A549 (cell line): ENCODE measurements around the gene RBM12. TPM values are rescaled to one million over a fixed set of nuclear protein-coding genes. Genes with fewer than 3 reads are reported as not detected.
A peak's percentile ranks its signal among the peaks of the same experiment; 100 is the strongest.

Experiments
- ATAC-seq, 2 experiments: fragments of 200-7000 bp in 1 of 2; fragments of >200 bp in 1 of 2; cut with Nextera tagmentation in 1 of 2; cut with Tn5 transposase in 1 of 2; 3 replicates each; pipeline versions ENCODE4 v1.8.0 to v1.9.1; 2018 to 2020; ENCODE audit warnings: mild to moderate bottlenecking in 1 of 2, moderate library complexity in 1 of 2
- CTCF ChIA-PET: fragments of 300-600 bp; sonication (Branson Sonifier 250); formaldehyde crosslinking; extraction: SDS; loops from one replicate; lab custom pipeline; 2021; ENCODE audit warnings: antibody characterized with exemption, inconsistent platforms; lab: Yijun Ruan, JAX
- POLR2A ChIA-PET: fragments of 350-600 bp; formaldehyde crosslinking; extraction: SDS; loops from one replicate; lab custom pipeline; 2021; ENCODE audit warnings: antibody characterized with exemption, inconsistent platforms; lab: Yijun Ruan, JAX
- DNase-seq, 2 experiments: peaks; one replicate each; pipeline versions ENCODE4 v3.0.0 to v3.0.0-alpha.2; 2011 to 2016; ENCODE audit warnings: low read depth in 1 of 2, low spot score in 1 of 2
- FAIRE-seq: peaks from 2 replicates; lab custom pipeline; 2011; peaks lifted over from hg19 to GRCh38; lab: Jason Lieb, UNC
- H3K27ac ChIP-seq, 2 experiments: fragments of >200 bp; sonication (Bioruptor Twin); formaldehyde crosslinking; 3 replicates each; pipeline ENCODE4 v1.5.1; 2016 to 2017
- H3K4me1 ChIP-seq: fragments of >200 bp; sonication (Bioruptor Twin); formaldehyde crosslinking; 3 replicates; pipeline ENCODE4 v1.6.1; 2016
- H3K4me2 ChIP-seq: fragments of >200 bp; sonication (Bioruptor Twin); formaldehyde crosslinking; 3 replicates; pipeline ENCODE4 v1.6.1; 2016
- H3K4me3 ChIP-seq: fragments of >200 bp; sonication (Bioruptor Twin); formaldehyde crosslinking; 3 replicates; pipeline ENCODE4 v1.5.1; 2016
- H3K9me3 ChIP-seq: fragments of >200 bp; sonication (Bioruptor Twin); formaldehyde crosslinking; 3 replicates; pipeline ENCODE4 v1.6.1; 2016
- CHD4 ChIP-seq: fragments of 200-600 bp; sonication (generic); IDR thresholded peaks from 2 replicates; pipeline ENCODE4 v1.6.1; 2016; ENCODE audit warnings: antibody characterized with exemption, mild to moderate bottlenecking, borderline replicate concordance
- EHF ChIP-seq: fragments of 250-450 bp; sonication (Bioruptor Pico); IDR thresholded peaks from 2 replicates; pipeline ENCODE4 v1.5.0; 2020; ENCODE audit warnings: mild to moderate bottlenecking
- EHMT2 ChIP-seq: fragments of 200-600 bp; sonication (generic); IDR thresholded peaks from 2 replicates; pipeline ENCODE4 v1.6.1; 2016; ENCODE audit warnings: antibody characterized with exemption, low read depth, mild to moderate bottlenecking, moderate library complexity
- EP300 ChIP-seq, 2 experiments: fragments of >200 bp; sonication (Bioruptor Twin); formaldehyde crosslinking; IDR thresholded peaks; 2 replicates in 1 of 2; 3 replicates in 1 of 2; pipeline ENCODE4 v1.6.1; 2016 to 2017
- ESRRA ChIP-seq: fragments of 150-350 bp; IDR thresholded peaks from 2 replicates; pipeline ENCODE4 v1.6.1; 2014; ENCODE audit warnings: mild to moderate bottlenecking, low read length, borderline replicate concordance
- FOSB ChIP-seq: fragments of 250-450 bp; sonication (Bioruptor Pico); IDR thresholded peaks from 2 replicates; pipeline ENCODE4 v1.5.0; 2020; ENCODE audit warnings: mild to moderate bottlenecking, moderate library complexity
- FOXS1 ChIP-seq: fragments of 250-450 bp; sonication (Bioruptor Pico); IDR thresholded peaks from 2 replicates; pipeline ENCODE4 v1.5.0; 2020; ENCODE audit warnings: mild to moderate bottlenecking, moderate library complexity
- HOXB5 ChIP-seq: fragments of 250-450 bp; sonication (Bioruptor Pico); IDR thresholded peaks from 2 replicates; pipeline ENCODE4 v1.5.0; 2020; ENCODE audit warnings: mild to moderate bottlenecking, moderate library complexity
- JUNB ChIP-seq: fragments of >200 bp; sonication (Bioruptor Twin); formaldehyde crosslinking; IDR thresholded peaks from 2 replicates; pipeline ENCODE4 v1.6.1; 2016
- KDM1A ChIP-seq: fragments of 200-600 bp; sonication (generic); IDR thresholded peaks from 2 replicates; pipeline ENCODE4 v1.6.1; 2016; ENCODE audit warnings: low read depth, mild to moderate bottlenecking
- MAFK ChIP-seq: fragments of 450-650 bp; IDR thresholded peaks from 2 replicates; pipeline ENCODE4 v1.6.1; 2014; ENCODE audit not compliant: partially characterized antibody
- MAZ ChIP-seq: fragments of 150-350 bp; IDR thresholded peaks from 2 replicates; pipeline ENCODE4 v1.6.1; 2014; ENCODE audit warnings: antibody characterized with exemption, low read depth, low read length, borderline replicate concordance
- MYC ChIP-seq: IDR thresholded peaks from 2 replicates; pipeline ENCODE4 v1.6.1; 2012; ENCODE audit warnings: mild to moderate bottlenecking, inconsistent platforms, low read length, improper control_type of control experiment, borderline replicate concordance
- POLR2A ChIP-seq: IDR thresholded peaks from 2 replicates; pipeline ENCODE4 v1.6.1; 2012; ENCODE audit warnings: mild to moderate bottlenecking, low read length
- SREBF2 ChIP-seq: fragments of 450-650 bp; IDR thresholded peaks from 2 replicates; pipeline ENCODE4 v1.6.1; 2014; ENCODE audit warnings: mild to moderate bottlenecking, moderate library complexity
- ZC3H11A ChIP-seq: fragments of 450-650 bp; IDR thresholded peaks from 2 replicates; pipeline ENCODE4 v1.6.1; 2014; ENCODE audit warnings: antibody characterized with exemption, mild to moderate bottlenecking
- ZNF302 ChIP-seq: fragments of 250-450 bp; sonication (Bioruptor Pico); IDR thresholded peaks from 2 replicates; pipeline ENCODE4 v1.9.0; 2021; ENCODE audit warnings: inconsistent platforms, mild to moderate bottlenecking, moderate library complexity
- WGBS: methylation state at CpG from one replicate; pipeline ENCODE4 v1.1.6; 2017; ENCODE audit errors: missing lambda C conversion rate; 5-methylcytosine and 5-hydroxymethylcytosine counted together
- polyA plus RNA-seq, 4 experiments: library from polyadenylated mRNA; depleted of rRNA in 3 of 4; stranded (reverse); fragments of >200 nt; fragmentation: RNase III in 1 of 4; extraction: RNeasy Plus Mini Kit Qiagen cat#74134 plus additional on column Dnase treatment in 1 of 4; gene quantifications; 2 replicates in 3 of 4; 3 replicates in 1 of 4; pipeline ENCODE4 v1.2.3, GENCODE V29; 2011 to 2017
- TF ChIP-seq, protein P1 (sequence below): IDR thresholded peaks from 2 replicates; pipeline ENCODE4 v1.6.1; 2012; ENCODE audit warnings: low read depth, borderline replicate concordance
- TF ChIP-seq, protein P2 (sequence below): fragments of >200 bp; sonication (Bioruptor Twin); formaldehyde crosslinking; IDR thresholded peaks from 3 replicates; pipeline ENCODE4 v1.5.1; 2016
- TF ChIP-seq, protein P3 (sequence below): fragments of 450-650 bp; IDR thresholded peaks from 2 replicates; pipeline ENCODE4 v1.6.1; 2014; ENCODE audit warnings: antibody characterized with exemption
- TF ChIP-seq, protein P4 (sequence below): fragments of >200 bp; sonication (Bioruptor Twin); formaldehyde crosslinking; IDR thresholded peaks from 2 replicates; pipeline ENCODE4 v1.6.1; 2016
- TF ChIP-seq, protein P5 (sequence below): IDR thresholded peaks from 2 replicates; pipeline ENCODE4 v1.6.1; 2012
- TF ChIP-seq, protein P6 (sequence below): IDR thresholded peaks from 2 replicates; pipeline ENCODE4 v1.6.1; 2012
- TF ChIP-seq, protein P7 (sequence below): fragments of >200 bp; sonication (Bioruptor Twin); formaldehyde crosslinking; IDR thresholded peaks from 3 replicates; pipeline ENCODE4 v1.6.1; 2016
- TF ChIP-seq, protein P8 (sequence below): fragments of 150-350 bp; IDR thresholded peaks from 2 replicates; pipeline ENCODE4 v1.6.1; 2014; ENCODE audit warnings: low read depth, mild to moderate bottlenecking, low read length

Gene RBM12
- polyA plus RNA-seq, 2 of the 4 experiments (the other 2 are of a cell fraction), result 49.9 to 119 TPM

DNA sequence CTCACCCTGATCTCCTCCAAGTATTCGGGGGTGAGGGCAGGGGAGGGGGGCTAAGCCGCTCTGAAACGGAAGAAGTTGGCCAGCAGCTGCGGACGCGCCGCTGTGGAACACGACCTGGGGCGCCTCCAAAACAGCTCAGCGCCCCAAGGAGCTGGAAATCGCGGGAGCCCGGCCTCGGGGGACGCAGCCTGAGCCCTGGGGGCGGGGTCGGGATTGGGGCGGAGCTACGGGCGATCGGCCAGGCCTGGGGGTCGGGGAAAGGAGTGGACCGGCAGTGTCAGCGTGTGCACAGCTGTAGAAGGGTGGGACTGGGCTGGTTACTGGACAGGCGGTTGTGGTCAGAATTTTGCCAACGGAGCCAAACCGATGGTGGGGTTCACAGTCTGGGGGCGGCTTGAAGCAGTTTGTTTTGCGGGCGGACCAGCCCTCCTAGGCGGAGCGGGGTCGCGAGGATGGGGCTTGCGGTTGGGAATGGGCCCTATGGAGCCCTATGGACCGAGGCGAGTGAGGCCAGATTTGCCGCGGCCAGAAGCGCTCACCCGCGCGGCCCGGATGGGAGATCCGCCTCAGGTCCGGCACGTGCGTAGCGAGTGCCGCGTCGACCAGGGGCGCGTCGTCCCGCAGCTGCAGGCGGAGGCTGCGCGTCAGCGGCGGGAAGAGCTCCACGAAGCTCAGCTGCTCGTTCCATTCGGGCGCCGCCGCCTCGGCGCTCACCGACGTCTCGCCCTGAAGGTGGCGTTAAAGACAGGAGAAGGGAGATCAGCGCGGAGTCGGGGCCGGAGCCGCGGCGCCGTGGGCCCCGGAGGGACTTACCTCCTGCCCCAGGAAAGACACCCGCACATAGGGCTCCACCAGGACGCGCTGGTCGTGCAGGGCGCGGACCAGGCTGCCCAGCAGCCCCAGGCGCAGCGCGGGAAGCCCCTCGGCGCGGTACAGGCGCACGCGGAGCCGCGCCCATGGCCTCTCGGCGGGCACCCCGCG, 63.4 kb downstream of the RBM12 start (continued):
- TF ChIP-seq MYC (no peak), EP300 (IDR thresholded peaks at IDR 0.05) (no peak), SREBF2 (no peak), MAFK (no peak), FOSB (CRISPR knock-in tag) (no peak)
- TF ChIP-seq, protein P1, sequence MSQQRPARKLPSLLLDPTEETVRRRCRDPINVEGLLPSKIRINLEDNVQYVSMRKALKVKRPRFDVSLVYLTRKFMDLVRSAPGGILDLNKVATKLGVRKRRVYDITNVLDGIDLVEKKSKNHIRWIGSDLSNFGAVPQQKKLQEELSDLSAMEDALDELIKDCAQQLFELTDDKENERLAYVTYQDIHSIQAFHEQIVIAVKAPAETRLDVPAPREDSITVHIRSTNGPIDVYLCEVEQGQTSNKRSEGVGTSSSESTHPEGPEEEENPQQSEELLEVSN, result peak; percentile 99
- TF ChIP-seq, protein P2, sequence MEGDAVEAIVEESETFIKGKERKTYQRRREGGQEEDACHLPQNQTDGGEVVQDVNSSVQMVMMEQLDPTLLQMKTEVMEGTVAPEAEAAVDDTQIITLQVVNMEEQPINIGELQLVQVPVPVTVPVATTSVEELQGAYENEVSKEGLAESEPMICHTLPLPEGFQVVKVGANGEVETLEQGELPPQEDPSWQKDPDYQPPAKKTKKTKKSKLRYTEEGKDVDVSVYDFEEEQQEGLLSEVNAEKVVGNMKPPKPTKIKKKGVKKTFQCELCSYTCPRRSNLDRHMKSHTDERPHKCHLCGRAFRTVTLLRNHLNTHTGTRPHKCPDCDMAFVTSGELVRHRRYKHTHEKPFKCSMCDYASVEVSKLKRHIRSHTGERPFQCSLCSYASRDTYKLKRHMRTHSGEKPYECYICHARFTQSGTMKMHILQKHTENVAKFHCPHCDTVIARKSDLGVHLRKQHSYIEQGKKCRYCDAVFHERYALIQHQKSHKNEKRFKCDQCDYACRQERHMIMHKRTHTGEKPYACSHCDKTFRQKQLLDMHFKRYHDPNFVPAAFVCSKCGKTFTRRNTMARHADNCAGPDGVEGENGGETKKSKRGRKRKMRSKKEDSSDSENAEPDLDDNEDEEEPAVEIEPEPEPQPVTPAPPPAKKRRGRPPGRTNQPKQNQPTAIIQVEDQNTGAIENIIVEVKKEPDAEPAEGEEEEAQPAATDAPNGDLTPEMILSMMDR, result peak; percentile 55
- TF ChIP-seq, protein P3, sequence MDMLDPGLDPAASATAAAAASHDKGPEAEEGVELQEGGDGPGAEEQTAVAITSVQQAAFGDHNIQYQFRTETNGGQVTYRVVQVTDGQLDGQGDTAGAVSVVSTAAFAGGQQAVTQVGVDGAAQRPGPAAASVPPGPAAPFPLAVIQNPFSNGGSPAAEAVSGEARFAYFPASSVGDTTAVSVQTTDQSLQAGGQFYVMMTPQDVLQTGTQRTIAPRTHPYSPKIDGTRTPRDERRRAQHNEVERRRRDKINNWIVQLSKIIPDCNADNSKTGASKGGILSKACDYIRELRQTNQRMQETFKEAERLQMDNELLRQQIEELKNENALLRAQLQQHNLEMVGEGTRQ, result 0 out of 2 replicates have a peak, but pooled peaks have one; percentile 14

DNA sequence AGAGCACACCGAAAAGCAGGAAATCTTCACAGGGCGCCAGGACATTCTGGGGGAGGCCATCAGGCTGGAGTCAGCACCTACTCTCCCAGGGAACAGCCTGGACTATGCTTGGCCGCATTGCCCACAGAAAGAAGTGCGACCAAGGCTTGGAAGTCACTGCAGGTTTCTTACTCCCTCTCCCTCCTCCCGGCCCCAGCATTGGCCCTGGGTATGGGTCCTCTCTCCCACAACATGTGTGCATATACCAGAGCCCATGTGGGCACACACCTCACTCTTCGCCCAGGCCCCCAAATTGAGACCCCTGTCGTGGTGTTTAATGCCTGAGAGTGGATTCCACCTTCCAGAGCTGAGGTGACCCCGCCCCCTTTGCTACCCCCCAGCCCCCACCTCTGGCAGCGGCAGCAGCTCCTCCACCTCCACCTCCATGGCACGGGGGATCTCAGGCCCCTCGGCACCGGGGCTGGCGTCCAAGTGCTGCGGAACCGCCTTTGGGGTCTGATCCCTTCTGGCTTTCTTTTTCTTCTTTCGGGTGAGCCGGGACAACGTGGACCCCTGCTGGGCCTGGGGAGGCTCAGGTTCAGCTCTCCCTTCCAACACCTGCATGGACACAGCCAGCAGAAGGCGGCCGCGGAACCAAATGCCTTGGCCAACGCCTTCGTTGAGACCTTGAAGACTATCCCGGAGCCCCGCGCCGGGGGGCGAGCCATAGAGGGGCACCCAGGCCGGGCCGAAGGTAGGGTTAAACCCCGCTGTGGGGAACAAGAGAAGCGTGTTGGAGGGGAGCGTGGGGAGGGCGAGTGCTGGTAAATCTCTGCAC, 64.3 kb downstream of the RBM12 start:
- peaks cover 10% of the 10 kb centered on the region; the same call in 2 of the 3 replicates for H3K4me1 ChIP-seq
- DNase-seq (no peak), ATAC-seq (no peak), FAIRE-seq (no peak)
- POLR2A ChIA-PET, result interaction anchor here (1.4 kb wide), 1 partner anchor 19 kb away, joined by 3 read pairs; no protein-coding TSS in a partner anchor
- H3K27ac ChIP-seq, result no peak overlapping the region
- TF ChIP-seq EHF (CRISPR knock-in tag), result no peak
- TF ChIP-seq ZC3H11A, result no peak
- TF ChIP-seq, protein P4, sequence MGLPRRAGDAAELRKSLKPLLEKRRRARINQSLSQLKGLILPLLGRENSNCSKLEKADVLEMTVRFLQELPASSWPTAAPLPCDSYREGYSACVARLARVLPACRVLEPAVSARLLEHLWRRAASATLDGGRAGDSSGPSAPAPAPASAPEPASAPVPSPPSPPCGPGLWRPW, result no peak
- no peak for TF ChIP-seq EHMT2
- TF ChIP-seq MYC, result no peak
- no peak for TF ChIP-seq FOXS1 (CRISPR knock-in tag)
- TF ChIP-seq KDM1A, result no peak
- TF ChIP-seq ESRRA, result no peak
- TF ChIP-seq, protein P5, sequence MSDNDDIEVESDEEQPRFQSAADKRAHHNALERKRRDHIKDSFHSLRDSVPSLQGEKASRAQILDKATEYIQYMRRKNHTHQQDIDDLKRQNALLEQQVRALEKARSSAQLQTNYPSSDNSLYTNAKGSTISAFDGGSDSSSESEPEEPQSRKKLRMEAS, result no peak
- no peak for TF ChIP-seq POLR2A
- TF ChIP-seq HOXB5 (CRISPR knock-in tag), result no peak
- TF ChIP-seq, protein P6, sequence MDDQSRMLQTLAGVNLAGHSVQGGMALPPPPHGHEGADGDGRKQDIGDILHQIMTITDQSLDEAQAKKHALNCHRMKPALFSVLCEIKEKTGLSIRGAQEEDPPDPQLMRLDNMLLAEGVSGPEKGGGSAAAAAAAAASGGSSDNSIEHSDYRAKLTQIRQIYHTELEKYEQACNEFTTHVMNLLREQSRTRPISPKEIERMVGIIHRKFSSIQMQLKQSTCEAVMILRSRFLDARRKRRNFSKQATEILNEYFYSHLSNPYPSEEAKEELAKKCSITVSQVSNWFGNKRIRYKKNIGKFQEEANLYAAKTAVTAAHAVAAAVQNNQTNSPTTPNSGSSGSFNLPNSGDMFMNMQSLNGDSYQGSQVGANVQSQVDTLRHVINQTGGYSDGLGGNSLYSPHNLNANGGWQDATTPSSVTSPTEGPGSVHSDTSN, result no peak
- no peak for TF ChIP-seq JUNB
- TF ChIP-seq CHD4, result no peak
- TF ChIP-seq, protein P7, sequence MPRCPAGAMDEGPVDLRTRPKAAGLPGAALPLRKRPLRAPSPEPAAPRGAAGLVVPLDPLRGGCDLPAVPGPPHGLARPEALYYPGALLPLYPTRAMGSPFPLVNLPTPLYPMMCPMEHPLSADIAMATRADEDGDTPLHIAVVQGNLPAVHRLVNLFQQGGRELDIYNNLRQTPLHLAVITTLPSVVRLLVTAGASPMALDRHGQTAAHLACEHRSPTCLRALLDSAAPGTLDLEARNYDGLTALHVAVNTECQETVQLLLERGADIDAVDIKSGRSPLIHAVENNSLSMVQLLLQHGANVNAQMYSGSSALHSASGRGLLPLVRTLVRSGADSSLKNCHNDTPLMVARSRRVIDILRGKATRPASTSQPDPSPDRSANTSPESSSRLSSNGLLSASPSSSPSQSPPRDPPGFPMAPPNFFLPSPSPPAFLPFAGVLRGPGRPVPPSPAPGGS, result no peak
- no peak for TF ChIP-seq ZNF302 (CRISPR knock-in tag)
- TF ChIP-seq MAZ, result no peak
- TF ChIP-seq, protein P8, sequence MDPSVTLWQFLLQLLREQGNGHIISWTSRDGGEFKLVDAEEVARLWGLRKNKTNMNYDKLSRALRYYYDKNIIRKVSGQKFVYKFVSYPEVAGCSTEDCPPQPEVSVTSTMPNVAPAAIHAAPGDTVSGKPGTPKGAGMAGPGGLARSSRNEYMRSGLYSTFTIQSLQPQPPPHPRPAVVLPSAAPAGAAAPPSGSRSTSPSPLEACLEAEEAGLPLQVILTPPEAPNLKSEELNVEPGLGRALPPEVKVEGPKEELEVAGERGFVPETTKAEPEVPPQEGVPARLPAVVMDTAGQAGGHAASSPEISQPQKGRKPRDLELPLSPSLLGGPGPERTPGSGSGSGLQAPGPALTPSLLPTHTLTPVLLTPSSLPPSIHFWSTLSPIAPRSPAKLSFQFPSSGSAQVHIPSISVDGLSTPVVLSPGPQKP, result no peak
- TF ChIP-seq, protein P1, result no peak
- no peak overlapping the region for H3K4me3 ChIP-seq
- WGBS, result 94% methylated on average over 33 of the region's 34 CpGs
- H3K9me3 ChIP-seq, result no peaks in the 10 kb centered on the region
- CTCF ChIA-PET, result interaction anchor here (0.7 to 4.0 kb wide), 6 partner anchors 9 to 353 kb away, joined by 3 to 19 read pairs (median 4); partner anchors contain the start of gene SPAG4
- peak overlapping the region; percentile 81; the same call in 2 of the 3 replicates for H3K4me2 ChIP-seq
